Activated naive CD8-positive, alpha-beta T cell treated with anti-CD3 and anti-CD28 coated beads for 36 hours (primary cell): ENCODE data around the gene MT4. TPM values are rescaled to one million over a fixed set of nuclear protein-coding genes. Genes with fewer than 3 reads are reported as not detected.

Experiments
- DNase-seq: peaks from one replicate; pipeline ENCODE4 v3.0.0; 2021
- H3K27ac Mint-ChIP-seq: one replicate; pipeline ENCODE4 v1.8.0; 2022; ENCODE audit warnings: mild to moderate bottlenecking, moderate library complexity, mixed read lengths
- H3K27me3 Mint-ChIP-seq: one replicate; pipeline ENCODE4 v1.8.0; 2022; ENCODE audit warnings: mild to moderate bottlenecking, mixed read lengths
- H3K36me3 Mint-ChIP-seq: one replicate; pipeline ENCODE4 v1.8.0; 2021; ENCODE audit warnings: mild to moderate bottlenecking, mixed read lengths
- H3K4me1 Mint-ChIP-seq: one replicate; pipeline ENCODE4 v1.8.0; 2021; ENCODE audit warnings: mixed read lengths
- H3K4me3 Mint-ChIP-seq: one replicate; pipeline ENCODE4 v1.8.0; 2022; ENCODE audit warnings: mild to moderate bottlenecking, moderate library complexity, mixed read lengths
- H3K9me3 Mint-ChIP-seq: one replicate; pipeline ENCODE4 v1.8.0; 2022; ENCODE audit warnings: mixed read lengths
- total RNA-seq, 2 experiments: library from RNA; stranded (reverse); gene quantifications; one replicate each; pipeline ENCODE4 v1.2.3, GENCODE V29; 2021

The MT4 gene
- not detected for total RNA-seq

DNA sequence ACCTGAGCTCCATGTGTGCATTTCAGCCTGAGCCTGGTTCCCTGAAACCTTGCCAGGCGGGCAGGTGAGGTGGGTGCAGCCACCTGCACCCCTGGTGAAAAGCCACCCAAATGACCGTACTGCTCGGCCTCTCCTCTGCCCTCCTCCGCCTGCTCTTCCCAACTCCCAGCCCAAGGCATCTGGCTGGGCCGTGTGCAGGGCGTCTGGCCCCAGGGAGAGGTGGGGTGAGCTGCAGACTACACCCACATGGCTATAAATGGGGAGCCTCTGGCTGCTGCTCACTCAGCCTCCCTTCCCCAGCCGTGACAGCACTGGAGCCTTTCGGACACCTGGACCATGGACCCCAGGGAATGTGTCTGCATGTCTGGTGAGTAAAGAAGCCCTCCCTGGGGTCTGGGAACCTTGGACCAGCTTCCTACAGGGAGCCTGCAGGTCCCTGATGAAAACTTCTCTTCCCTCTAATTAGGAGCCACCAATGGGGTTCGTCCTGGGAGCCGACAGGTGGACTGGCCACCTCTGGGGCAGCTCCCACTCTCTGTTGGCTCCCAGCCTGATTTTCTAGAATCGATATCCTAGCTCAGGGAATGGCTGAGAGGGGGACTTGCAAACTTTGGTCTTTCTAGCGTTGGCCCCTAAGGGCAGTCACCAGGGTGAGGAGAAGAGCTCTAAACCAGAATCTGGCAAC is at the start of gene MT4:
Gene MT4 (plus strand): TSS at position 281 of the 685 bp plus-strand sequence. CDS start 56 bp downstream, at position 337.
- DNase-seq = no peak
- H3K27me3 Mint-ChIP-seq = peaks cover 3% of the 10 kb centered on the region
- no peaks in the 10 kb centered on the region for H3K4me1 Mint-ChIP-seq
- H3K9me3 Mint-ChIP-seq = no peaks in the 10 kb centered on the region
- H3K36me3 Mint-ChIP-seq = no peaks in the 10 kb centered on the region
- no peak within 1 kb of the TSS for H3K4me3 Mint-ChIP-seq
- H3K27ac Mint-ChIP-seq = no peak within 1 kb of the TSS

DNA sequence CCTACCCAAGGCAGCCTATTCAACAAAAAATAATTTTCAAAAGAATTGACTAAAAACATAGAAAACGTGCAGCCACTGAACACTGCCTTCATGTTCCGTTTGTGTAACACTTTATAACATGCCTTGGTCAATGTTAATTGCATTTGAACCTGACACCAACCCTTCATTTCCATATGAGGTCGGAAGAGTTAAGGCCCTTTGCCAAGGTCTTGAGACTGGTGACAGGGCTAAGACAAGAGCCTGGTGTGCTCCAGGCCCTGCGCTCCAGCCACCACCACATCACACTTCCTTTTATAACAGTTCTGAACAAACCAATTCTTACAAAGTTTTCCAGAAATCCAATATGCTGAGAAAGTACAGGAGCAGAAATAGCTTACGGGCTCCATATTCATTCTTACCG is 49.2 kb upstream of the MT4 start:
- H3K4me3 Mint-ChIP-seq = no peak overlapping the region
- no peak for DNase-seq
- H3K27me3 Mint-ChIP-seq = no peaks in the 10 kb centered on the region
- H3K9me3 Mint-ChIP-seq = no peaks in the 10 kb centered on the region
- no peak overlapping the region for H3K27ac Mint-ChIP-seq
- H3K36me3 Mint-ChIP-seq = peaks cover 3% of the 10 kb centered on the region
- H3K4me1 Mint-ChIP-seq = peaks cover 47% of the 10 kb centered on the region

DNA sequence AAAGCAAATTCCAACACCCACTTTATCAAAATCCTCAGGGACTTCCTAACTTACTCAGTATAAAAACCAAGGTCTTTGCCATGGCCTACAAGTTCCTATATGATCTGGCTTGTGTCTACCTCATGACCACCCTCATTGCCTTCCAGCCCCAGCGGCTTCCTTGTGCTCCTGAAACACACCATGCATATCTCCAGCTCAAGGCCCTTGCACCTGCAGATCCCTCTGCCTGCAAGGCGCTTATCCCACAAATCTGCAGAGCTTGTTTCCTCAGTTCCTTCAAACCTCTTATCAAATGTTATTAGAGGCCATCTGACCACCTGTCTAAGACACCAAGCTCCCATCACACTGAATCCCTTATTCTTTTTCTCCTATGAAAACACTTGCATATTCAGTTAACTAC is 47.7 kb upstream of the MT4 start:
- Mint-ChIP-seq H3K9me3 (no peaks in the 10 kb centered on the region), H3K36me3 (no peaks in the 10 kb centered on the region), H3K4me1 (peaks cover 47% of the 10 kb centered on the region), H3K27me3 (no peaks in the 10 kb centered on the region), H3K27ac (no peak overlapping the region), H3K4me3 (no peak overlapping the region)
- DNase-seq = no peak

GRCh38 chr16:56518425-56518824 is 46.4 kb upstream of the MT4 start:
- DNase-seq = no peak
- no peak overlapping the region for H3K27ac Mint-ChIP-seq
- H3K4me3 Mint-ChIP-seq = peak overlapping the region; percentile 80
- H3K27me3 Mint-ChIP-seq = no peaks in the 10 kb centered on the region
- peaks cover 46% of the 10 kb centered on the region for H3K4me1 Mint-ChIP-seq
- no peaks in the 10 kb centered on the region for H3K9me3 Mint-ChIP-seq
- H3K36me3 Mint-ChIP-seq = no peaks in the 10 kb centered on the region

GRCh38 chr16:56519459-56520250 is 45.2 kb upstream of the MT4 start, which contains the start of gene BBS2:
Gene BBS2, minus strand, starts transcription at chr16:56520024. Its CDS starts 162 bp downstream, at chr16:56519862.
- Mint-ChIP-seq H3K36me3 (no peaks in the 10 kb centered on the region), H3K4me1 (peaks cover 38% of the 10 kb centered on the region), H3K27ac (peak within 1 kb of the TSS; percentile 81), H3K27me3 (no peaks in the 10 kb centered on the region), H3K4me3 (peak within 1 kb of the TSS; percentile 80), H3K9me3 (no peaks in the 10 kb centered on the region)
- DNase-seq = peak; percentile 87

- peak overlapping the region; percentile 81 for H3K27ac Mint-ChIP-seq
- no peak for DNase-seq
- peaks cover 32% of the 10 kb centered on the region for H3K4me1 Mint-ChIP-seq
- H3K27me3 Mint-ChIP-seq = no peaks in the 10 kb centered on the region
- no peaks in the 10 kb centered on the region for H3K9me3 Mint-ChIP-seq
- H3K4me3 Mint-ChIP-seq = peak overlapping the region; percentile 80
- H3K36me3 Mint-ChIP-seq = no peaks in the 10 kb centered on the region
These were observed 44.7 kb upstream of the MT4 start for GRCh38 chr16:56520251-56520577.

GRCh38 chr16:56525236-56525635 is 39.6 kb upstream of the MT4 start:
- peaks cover 5% of the 10 kb centered on the region for H3K4me1 Mint-ChIP-seq
- no peaks in the 10 kb centered on the region for H3K9me3 Mint-ChIP-seq
- H3K36me3 Mint-ChIP-seq = no peaks in the 10 kb centered on the region
- no peak overlapping the region for H3K27ac Mint-ChIP-seq
- no peak for DNase-seq
- no peaks in the 10 kb centered on the region for H3K27me3 Mint-ChIP-seq
- H3K4me3 Mint-ChIP-seq = no peak overlapping the region

DNA sequence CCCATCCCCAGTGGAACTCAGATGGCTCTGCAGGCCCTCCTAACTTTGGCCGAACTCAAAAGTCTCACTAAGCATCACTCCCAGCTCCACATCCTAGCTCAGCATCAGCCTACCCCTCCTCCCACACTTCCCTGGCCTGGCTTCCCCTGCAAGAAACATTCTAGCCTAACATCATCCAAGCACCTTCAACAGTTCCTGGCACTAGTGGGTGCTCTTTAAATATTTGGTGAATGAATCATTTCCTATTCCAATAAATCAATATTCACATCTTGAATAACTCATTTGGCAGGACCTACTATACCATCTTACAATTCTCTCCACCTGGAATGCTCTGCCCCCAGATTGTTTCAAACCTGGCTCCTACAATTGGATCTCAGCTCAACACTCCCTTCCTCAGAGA is 34.0 kb upstream of the MT4 start:
- Mint-ChIP-seq H3K4me3 (no peak overlapping the region), H3K27me3 (peaks cover 9% of the 10 kb centered on the region), H3K27ac (no peak overlapping the region), H3K36me3 (no peaks in the 10 kb centered on the region), H3K4me1 (no peaks in the 10 kb centered on the region), H3K9me3 (no peaks in the 10 kb centered on the region)
- DNase-seq = no peak

GRCh38 chr16:56532714-56533113 is 32.2 kb upstream of the MT4 start:
- no peak for DNase-seq
- H3K4me1 Mint-ChIP-seq = no peaks in the 10 kb centered on the region
- H3K27ac Mint-ChIP-seq = no peak overlapping the region
- peaks cover 9% of the 10 kb centered on the region for H3K27me3 Mint-ChIP-seq
- H3K36me3 Mint-ChIP-seq = no peaks in the 10 kb centered on the region
- no peak overlapping the region for H3K4me3 Mint-ChIP-seq
- no peaks in the 10 kb centered on the region for H3K9me3 Mint-ChIP-seq

- DNase-seq = no peak
- Mint-ChIP-seq H3K27ac (no peak overlapping the region), H3K4me1 (no peaks in the 10 kb centered on the region), H3K27me3 (peaks cover 9% of the 10 kb centered on the region), H3K9me3 (no peaks in the 10 kb centered on the region), H3K36me3 (no peaks in the 10 kb centered on the region), H3K4me3 (no peak overlapping the region)
These were observed 30.0 kb upstream of the MT4 start for GRCh38 chr16:56534847-56535383.

- Mint-ChIP-seq H3K4me3 (no peak overlapping the region), H3K9me3 (no peaks in the 10 kb centered on the region), H3K27me3 (peaks cover 9% of the 10 kb centered on the region), H3K36me3 (no peaks in the 10 kb centered on the region), H3K27ac (no peak overlapping the region), H3K4me1 (no peaks in the 10 kb centered on the region)
- no peak for DNase-seq
These were observed 26.5 kb upstream of the MT4 start for GRCh38 chr16:56538331-56538730.

- no peak overlapping the region for H3K4me3 Mint-ChIP-seq
- no peaks in the 10 kb centered on the region for H3K9me3 Mint-ChIP-seq
- no peaks in the 10 kb centered on the region for H3K4me1 Mint-ChIP-seq
- H3K27me3 Mint-ChIP-seq = peaks cover 4% of the 10 kb centered on the region
- no peaks in the 10 kb centered on the region for H3K36me3 Mint-ChIP-seq
- DNase-seq = no peak
- no peak overlapping the region for H3K27ac Mint-ChIP-seq
These were observed 25.2 kb upstream of the MT4 start for GRCh38 chr16:56539656-56540055.

- H3K9me3 Mint-ChIP-seq = no peaks in the 10 kb centered on the region
- no peak overlapping the region for H3K4me3 Mint-ChIP-seq
- no peak for DNase-seq
- H3K36me3 Mint-ChIP-seq = no peaks in the 10 kb centered on the region
- H3K27ac Mint-ChIP-seq = no peak overlapping the region
- peaks cover 2% of the 10 kb centered on the region for H3K4me1 Mint-ChIP-seq
- no peaks in the 10 kb centered on the region for H3K27me3 Mint-ChIP-seq
These were observed 22.8 kb upstream of the MT4 start for GRCh38 chr16:56542039-56542438.

DNA sequence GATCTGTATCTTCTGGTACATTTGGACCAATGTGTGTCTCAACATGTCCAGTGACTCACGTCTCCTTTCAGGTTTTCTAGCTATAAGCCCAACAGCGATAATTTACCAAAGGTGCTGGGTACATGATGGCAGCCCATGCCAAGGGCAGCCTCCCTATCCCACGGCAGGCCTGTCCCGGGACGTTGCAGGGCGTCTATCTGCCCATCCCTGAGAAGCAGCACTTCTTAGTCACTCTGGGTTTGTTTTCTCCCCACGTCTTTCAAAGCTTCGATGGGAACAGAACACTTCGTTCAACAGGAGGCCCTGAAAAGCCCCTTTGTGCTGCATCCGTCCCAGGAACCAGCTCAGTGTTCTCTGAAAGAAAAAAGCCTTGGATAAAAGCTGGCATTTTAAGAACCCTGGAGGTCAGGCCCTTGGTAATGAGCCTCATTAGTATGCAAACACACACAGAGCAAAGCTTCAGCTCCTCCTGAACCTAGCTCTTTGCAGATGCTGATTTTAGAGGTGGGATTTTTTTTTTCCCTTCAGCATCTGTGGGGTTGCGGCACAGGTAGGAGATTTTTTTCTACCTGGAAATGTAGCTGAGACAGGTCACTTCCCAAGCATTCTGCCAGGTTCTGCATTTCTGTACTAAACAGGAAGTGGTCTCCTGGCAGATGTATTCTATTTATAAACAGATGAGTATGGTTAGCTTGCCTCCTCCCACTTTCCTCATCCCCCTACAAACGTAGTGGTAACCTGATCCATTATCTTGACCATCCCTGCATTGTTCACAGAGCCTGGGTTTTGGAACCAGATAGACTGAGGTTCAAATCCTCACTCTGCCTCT is 17.5 kb upstream of the MT4 start:
- Mint-ChIP-seq H3K4me1 (peaks cover 20% of the 10 kb centered on the region), H3K27me3 (no peaks in the 10 kb centered on the region), H3K9me3 (no peaks in the 10 kb centered on the region), H3K4me3 (no peak overlapping the region), H3K27ac (no peak overlapping the region), H3K36me3 (no peaks in the 10 kb centered on the region)
- no peak for DNase-seq

GRCh38 chr16:56547949-56548567 is 16.8 kb upstream of the MT4 start:
- Mint-ChIP-seq H3K36me3 (no peaks in the 10 kb centered on the region), H3K4me3 (no peak overlapping the region), H3K9me3 (no peaks in the 10 kb centered on the region), H3K27ac (no peak overlapping the region), H3K27me3 (no peaks in the 10 kb centered on the region), H3K4me1 (peaks cover 20% of the 10 kb centered on the region)
- DNase-seq = no peak
